NCI-H748 (cell line): ENCODE data around the gene IMMP2L.
A peak's percentile ranks its signal among the peaks of the same experiment; 100 is the strongest.

Experiments
- DNase-seq: peaks from one replicate; lab custom pipeline; 2025; ENCODE audit not compliant: unreplicated experiment; lab: John Stamatoyannopoulos, UW

IMMP2L gene

GRCh38 chr7:111126987-111127386 is 435.3 kb downstream of the IMMP2L start:
- no peak for DNase-seq

GRCh38 chr7:111115966-111116365 is 446.3 kb downstream of the IMMP2L start:
- DNase-seq, result no peak

GRCh38 chr7:111113263-111114017 is 448.9 kb downstream of the IMMP2L start:
- no peak for DNase-seq

GRCh38 chr7:111112439-111112838 is 449.9 kb downstream of the IMMP2L start:
- DNase-seq, result no peak

DNA sequence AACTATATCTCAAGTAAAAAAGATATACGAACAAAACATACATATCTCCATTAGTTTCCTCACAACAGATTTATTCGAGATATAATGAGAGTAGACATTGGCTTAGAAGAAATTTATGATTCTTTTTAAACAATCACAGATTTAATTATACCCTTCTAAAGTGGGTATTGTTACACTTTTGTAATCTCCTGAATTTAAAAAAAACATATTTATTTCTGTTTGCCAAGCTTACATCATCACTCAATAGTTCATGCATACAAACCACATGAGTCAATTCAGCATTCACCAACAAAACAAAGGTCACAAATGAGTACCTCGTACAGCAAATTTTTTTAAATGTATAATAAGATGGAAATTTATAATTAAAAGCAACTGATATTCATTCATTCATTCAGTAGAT is 453.8 kb downstream of the IMMP2L start:
- DNase-seq, result peak; percentile 56

DNA sequence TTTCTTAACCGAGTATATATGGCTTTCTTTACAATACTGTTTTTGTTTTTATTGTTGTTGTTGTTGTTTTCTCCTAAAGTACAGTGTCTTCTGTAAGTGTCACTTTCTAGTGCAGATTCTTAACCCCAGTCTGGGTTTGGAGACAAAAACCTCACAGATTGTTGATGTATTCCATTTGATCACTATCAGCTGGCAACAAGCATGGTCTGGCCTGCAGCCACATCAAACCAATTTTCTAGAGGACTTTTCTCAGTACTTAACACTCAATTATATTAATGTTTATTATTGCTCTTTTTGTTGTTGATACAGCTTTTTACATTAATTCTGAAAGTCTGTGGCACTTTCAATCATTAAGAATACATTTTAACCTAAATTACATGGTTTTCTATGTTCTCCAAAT is 454.3 kb downstream of the IMMP2L start:
- DNase-seq, result peak; percentile 69

DNA sequence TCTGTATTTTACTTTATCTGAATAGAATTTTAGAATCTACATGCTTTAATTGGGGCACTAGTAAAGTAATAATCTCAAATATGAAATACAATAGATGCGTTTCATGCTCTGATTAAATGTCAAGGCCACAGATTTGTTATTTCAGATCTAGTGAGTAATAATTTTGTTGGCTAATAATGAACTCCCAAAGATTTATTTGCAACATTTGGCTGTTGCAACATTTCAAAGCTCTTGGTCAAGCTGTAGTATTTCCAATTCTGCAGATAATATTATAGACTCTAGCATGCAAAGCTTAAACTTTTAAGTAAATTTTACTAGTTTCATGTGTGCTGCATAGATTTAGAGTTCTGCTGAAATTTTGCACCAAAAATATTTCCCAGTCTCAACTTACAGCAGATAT is 454.7 kb downstream of the IMMP2L start:
- no peak for DNase-seq

DNA sequence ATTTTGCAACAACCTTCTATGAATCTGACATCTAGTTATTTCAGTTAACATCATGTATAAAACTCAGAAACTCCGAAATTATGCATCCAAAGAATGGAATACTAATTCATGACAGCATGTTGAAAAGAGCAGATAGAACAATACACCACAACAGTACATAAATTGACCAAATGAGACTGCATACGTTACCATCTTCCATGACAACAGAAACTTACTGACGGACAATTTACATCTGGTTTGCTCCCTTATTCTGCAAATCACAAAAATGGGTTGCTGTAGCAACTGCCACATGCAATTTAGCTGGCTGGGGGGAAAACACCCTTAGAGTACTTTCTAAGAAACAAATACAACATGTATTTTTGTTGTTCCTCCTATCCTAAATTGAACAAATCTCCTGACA is 457.0 kb downstream of the IMMP2L start:
- no peak for DNase-seq

- no peak for DNase-seq
Observed at GRCh38 chr7:111104710-111105109, 457.6 kb downstream of the IMMP2L start.

DNA sequence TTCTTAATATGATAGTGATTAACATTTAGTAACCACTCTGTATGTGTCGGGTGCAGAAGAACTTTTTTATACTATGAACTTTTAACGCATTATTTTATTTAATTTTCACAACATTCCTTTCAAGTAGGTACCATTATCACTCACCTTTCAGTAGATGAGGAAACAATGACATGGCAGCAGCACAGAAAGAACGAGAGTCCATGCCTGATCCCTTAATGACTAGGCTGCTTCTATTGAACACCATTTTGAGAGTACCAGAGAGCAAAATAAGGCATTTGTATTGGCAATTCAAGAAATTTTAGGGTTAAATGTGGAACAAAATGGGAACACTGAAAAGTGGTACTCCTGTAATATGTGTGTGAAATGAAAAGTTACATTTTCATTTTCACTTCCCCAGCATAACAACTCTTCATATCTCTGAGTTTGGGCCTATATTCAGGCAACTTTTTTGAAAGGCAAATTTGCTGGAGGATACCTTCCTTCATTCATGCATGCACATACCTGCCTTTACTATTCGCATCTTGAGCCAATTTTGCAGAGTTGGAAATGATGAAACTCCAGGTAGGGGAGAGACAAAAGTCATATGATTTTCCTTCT is 458.5 kb downstream of the IMMP2L start:
- DNase-seq, result no peak

DNA sequence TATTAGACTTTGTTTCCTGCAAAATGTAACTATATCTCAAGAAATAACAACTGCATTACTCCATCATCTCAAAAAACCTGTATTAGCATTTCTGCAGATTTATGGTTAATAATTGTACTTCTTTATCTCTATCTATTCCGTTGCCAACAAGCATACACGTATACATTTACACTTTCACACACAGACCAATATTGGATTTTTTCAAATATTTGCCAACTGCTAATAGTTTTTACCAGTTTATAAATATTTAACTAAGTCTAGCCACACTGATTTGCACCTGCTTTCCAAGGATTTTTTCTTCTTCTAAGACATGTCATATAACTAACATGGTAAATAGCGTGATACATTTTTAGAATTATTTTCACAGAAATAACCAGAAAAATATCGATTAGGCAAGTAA is 459.2 kb downstream of the IMMP2L start:
- DNase-seq, result no peak

GRCh38 chr7:111101856-111102646 is 460.2 kb downstream of the IMMP2L start:
- DNase-seq, result no peak

GRCh38 chr7:111098926-111099250 is 463.4 kb downstream of the IMMP2L start:
- no peak for DNase-seq

- DNase-seq, result peak; percentile 65
Observed at GRCh38 chr7:111098011-111098925, 464.0 kb downstream of the IMMP2L start.

DNA sequence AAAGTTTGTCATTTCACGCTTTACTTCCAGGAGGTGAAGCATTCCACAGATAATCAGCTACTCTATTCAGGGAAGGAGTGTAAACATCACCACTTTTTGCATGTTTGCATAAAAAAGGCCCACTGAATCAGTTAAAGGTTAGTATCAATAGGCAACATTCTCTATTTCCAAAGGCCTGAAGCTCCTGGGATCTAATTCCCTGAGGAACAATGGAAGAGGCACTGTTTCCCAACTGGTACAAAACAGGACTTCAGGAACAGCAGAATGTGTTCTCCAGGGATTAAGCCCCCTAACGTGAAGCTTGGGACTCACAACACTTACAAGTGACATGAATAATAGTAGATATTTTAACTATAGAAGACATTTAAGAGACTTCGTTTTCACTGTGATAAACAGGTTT is 465.3 kb downstream of the IMMP2L start:
- DNase-seq, result no peak

- DNase-seq, result peak; percentile 15
Observed at GRCh38 chr7:111094419-111094818, 467.9 kb downstream of the IMMP2L start.

DNA sequence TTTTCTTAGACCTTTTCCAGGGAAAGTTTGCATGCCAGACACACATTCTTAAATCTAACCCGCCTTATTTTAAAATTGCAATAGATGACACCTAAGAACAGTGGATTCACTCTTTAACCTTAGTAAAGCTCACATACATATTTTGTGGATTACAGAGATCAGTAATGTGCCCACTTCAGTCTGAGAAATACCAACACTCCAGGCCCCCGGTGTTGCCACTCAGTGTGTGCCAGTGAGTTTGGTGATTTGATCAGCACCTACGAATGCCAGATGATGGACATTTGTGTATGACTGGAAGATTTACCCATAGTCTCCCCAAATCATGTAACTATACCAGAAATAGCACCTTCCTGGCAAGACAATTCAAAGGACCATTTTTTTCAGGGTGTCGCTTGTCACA is 468.8 kb downstream of the IMMP2L start:
- no peak for DNase-seq

DNA sequence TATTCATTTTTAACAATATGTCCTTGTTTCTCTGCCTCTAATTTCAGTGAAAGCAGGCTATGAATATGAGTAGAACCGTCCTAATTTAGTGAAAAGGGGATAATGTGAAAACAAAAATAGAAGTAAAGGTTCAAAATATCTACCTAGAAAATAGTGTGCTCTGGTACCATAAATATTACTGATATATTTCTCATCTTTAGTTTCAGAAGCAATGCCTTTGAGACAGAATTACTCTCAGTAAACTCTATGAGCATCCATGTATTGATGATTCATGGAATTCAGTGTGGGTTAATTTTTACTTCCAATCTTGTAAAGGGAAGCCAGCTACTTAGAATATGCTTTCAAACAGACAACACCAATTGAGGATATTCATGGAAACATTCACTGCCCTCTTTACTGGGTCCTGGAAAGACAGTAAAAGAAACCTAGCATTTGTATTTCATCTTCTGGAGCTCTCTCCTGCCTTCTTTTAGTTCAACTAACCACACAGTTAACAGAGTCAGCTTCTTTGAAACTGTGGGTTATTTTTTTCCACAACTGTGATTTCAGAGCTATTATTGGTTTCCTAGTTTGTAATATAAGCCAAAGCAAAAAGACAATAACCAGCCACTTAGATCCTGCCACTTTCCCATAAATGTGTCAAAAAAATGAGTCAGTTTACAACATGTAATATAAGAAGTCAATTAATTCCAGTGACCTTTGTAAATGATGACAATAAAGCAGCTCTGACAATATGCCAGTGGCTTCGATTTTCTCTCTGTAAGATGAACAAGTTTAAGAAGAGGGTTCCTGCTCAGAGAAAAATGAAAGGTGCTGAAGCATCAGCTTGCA is 469.7 kb downstream of the IMMP2L start:
- DNase-seq, result peak; percentile 72

- peak; percentile 78 for DNase-seq
Observed at GRCh38 chr7:111091593-111092358, 470.5 kb downstream of the IMMP2L start.

DNA sequence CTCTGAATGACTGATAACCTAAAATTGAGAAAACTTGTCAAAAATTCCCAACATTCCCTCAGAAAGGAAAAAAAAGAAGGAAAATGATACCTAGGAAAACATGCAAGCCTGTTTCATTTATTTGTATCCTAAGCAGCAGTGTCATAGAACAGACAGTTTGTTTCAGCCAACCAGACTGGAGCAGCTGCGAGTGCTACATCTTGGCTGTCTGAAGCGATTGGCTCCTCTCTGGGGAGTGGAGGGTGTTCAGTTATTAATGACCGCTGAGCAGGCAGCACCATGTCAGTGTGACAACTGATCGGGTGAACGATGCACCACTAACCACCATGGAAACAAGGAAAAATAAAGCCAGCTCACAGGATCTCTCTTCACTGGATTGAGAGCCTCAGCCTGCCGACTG is 471.4 kb downstream of the IMMP2L start, which contains the start of gene LRRN3:
LRRN3 (plus strand) TSS at position 282 of the 400 bp plus-strand sequence. CDS start 31,646 bp downstream, outside the sequence.
- peak; percentile 96 for DNase-seq
